ENCODE results near the gene MAP3K3. TPM values are rescaled to one million over a fixed set of nuclear protein-coding genes. Genes with fewer than 3 reads are reported as not detected.
A peak's percentile ranks its signal among the peaks of the same experiment; 100 is the strongest.

Gene MAP3K3
- total and polyA plus RNA-seq, 9 of the 15 experiments (the other 6 are each of a cell fraction or from before 2014, with no cell fraction given) = 0.69 to 16.5 (median 12.1) TPM

DNA sequence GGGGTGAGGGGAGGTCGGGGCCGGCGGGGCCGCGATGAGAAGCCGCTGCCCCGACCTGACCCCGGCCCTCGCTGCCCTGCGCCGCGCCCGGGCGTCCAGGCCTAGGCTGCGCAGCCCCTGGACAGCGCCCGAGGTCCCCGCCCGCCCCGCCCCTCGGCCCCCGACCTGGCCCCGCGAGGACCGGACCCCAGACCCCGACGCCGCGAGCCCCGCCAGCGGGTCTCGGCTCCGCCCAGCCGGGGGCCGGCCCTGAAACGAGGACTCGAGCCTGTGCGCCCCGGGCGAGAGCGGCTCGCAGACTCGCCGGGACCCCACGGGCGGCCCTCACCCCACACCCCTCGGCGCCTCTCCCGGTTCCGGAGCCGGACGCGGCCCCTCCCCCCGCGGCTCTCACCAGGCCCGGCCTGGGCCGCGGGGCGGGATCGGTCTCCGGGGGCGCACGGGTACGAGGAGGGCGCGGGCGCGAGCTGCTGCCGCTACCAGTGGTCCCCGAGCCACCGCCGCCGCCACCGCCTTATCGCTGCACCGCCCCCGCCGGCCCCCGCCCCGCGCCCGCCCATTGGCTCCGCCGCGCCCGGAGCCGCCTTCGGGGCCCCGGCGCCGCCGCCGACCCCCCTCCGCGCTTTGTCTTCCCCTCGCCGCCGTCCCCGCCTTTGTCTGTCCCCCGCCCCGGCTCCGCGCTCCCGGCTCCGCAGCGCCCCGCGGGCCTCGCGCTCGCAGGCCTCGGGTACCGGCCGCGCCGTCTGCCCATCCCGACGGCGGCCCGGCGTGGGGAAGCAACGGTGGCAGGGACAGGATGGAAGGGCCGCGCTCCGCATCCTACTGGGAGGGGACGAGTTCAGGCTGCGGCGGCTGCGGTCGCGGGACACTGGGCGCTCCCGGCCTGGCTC lies 77.7 kb downstream of the MAP3K3 start, which contains the start of gene LIMD2:
Gene LIMD2, minus strand, starts transcription at position 488 of the 890 bp plus-strand sequence. CDS start 827 bp downstream, outside the sequence.
- BruUV-seq (replicated peaks) = no TSS peak
- ChIA-PET POLR2A (no interaction called here), CTCF (ENCODE audit: low intra/inter-chr PET ratio) (no interaction called here)
- in situ Hi-C loops (cut with MboI) (no loop called here), intact Hi-C loops (cut with micrococcal nuclease) (loop anchor here (5.0 to 10.0 kb wide), 3 partner anchors 78 to 273 kb away; partner anchors contain the start of gene MAP3K3)
- Histone ChIP-seq H3K27ac (ENCODE audit: extremely low read depth, low read depth, low read length) (no peak within 1 kb of the TSS), H3K4me3 (peak within 1 kb of the TSS; percentile 51), H3K9me3 (replicated peaks; ENCODE audit: control insufficient read depth, insufficient read depth, low read depth, low read length) (no peaks in the 10 kb centered on the region), H3K36me3 (ENCODE audit: control insufficient read depth, insufficient read depth, low read length) (no peaks in the 10 kb centered on the region; the same call in 2 of the 3 replicates), H3K79me2 (ENCODE audit: control insufficient read depth, insufficient read depth, low read length) (no peaks in the 10 kb centered on the region), H3K27me3 (ENCODE audit: control insufficient read depth in 2 of 2, insufficient read depth in 2 of 2, low read length in 2 of 2) (no peaks in the 10 kb centered on the region), H3K4me1 (replicated peaks in 1 of 2; ENCODE audit: control insufficient read depth in 2 of 2, insufficient read depth in 2 of 2, low read length in 2 of 2) (peaks cover 0 to 47% of the 10 kb centered on the region in 2 experiments; a peak in 2 of 5 replicates), H3K9me1 (ENCODE audit: control insufficient read depth, insufficient read depth, low read length) (no peaks in the 10 kb centered on the region), H4K20me1 (replicated peaks; ENCODE audit: control insufficient read depth, insufficient read depth, low read length) (no peaks in the 10 kb centered on the region), H2AFZ (ENCODE audit: low read depth, low read length) (peak within 1 kb of the TSS; percentile 58; the same call in 1 of the 2 replicates), H3K9ac (ENCODE audit: insufficient read depth in 1 of 2, low read depth in 2 of 2, low read length in 2 of 2) (peak within 1 kb of the TSS; percentile 41 to 89; a peak in 3 of 4 replicates), H3K4me2 (ENCODE audit: insufficient read depth, low read length) (peak within 1 kb of the TSS; percentile 55)
- DNase-seq (ENCODE audit: extremely low read depth in 1 of 4, low spot score in 3 of 4) (peak; percentile 62 to 97 (median 89)), FAIRE-seq (no peak), ATAC-seq (peak; percentile 37)
- 2% methylated on average over 21 of the region's 133 CpGs for WGBS (ENCODE audit: insufficient coverage, low coverage, missing lambda C conversion rate)
- TF ChIP-seq, protein P1, sequence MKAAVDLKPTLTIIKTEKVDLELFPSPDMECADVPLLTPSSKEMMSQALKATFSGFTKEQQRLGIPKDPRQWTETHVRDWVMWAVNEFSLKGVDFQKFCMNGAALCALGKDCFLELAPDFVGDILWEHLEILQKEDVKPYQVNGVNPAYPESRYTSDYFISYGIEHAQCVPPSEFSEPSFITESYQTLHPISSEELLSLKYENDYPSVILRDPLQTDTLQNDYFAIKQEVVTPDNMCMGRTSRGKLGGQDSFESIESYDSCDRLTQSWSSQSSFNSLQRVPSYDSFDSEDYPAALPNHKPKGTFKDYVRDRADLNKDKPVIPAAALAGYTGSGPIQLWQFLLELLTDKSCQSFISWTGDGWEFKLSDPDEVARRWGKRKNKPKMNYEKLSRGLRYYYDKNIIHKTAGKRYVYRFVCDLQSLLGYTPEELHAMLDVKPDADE (conservative IDR thresholded peaks at IDR 0.05; ENCODE audit: control insufficient read depth, low read depth, low read length) = peak; percentile 53; the same call in 1 of the 2 replicates
- TF ChIP-seq, protein P2, sequence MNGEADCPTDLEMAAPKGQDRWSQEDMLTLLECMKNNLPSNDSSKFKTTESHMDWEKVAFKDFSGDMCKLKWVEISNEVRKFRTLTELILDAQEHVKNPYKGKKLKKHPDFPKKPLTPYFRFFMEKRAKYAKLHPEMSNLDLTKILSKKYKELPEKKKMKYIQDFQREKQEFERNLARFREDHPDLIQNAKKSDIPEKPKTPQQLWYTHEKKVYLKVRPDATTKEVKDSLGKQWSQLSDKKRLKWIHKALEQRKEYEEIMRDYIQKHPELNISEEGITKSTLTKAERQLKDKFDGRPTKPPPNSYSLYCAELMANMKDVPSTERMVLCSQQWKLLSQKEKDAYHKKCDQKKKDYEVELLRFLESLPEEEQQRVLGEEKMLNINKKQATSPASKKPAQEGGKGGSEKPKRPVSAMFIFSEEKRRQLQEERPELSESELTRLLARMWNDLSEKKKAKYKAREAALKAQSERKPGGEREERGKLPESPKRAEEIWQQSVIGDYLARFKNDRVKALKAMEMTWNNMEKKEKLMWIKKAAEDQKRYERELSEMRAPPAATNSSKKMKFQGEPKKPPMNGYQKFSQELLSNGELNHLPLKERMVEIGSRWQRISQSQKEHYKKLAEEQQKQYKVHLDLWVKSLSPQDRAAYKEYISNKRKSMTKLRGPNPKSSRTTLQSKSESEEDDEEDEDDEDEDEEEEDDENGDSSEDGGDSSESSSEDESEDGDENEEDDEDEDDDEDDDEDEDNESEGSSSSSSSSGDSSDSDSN (IDR thresholded peaks at IDR 0.05; ENCODE audit: borderline replicate concordance in 1 of 2, low read depth in 2 of 2, low read length in 2 of 2) = peak in 1 of 2 experiments; percentile 71; a peak in 1 of 4 replicates
- TF ChIP-seq RBFOX2 (IDR thresholded peaks at IDR 0.05; ENCODE audit: low read depth, low read length) = peak; percentile 30
- TF ChIP-seq POLR2G (IDR thresholded peaks at IDR 0.05; ENCODE audit: low read depth, low read length) = peak; percentile 65
- peak; percentile 89; the same call in 1 of the 2 replicates for TF ChIP-seq KDM2B (CRISPR knock-in tag; IDR thresholded peaks at IDR 0.05)
- TF ChIP-seq, protein P3, sequence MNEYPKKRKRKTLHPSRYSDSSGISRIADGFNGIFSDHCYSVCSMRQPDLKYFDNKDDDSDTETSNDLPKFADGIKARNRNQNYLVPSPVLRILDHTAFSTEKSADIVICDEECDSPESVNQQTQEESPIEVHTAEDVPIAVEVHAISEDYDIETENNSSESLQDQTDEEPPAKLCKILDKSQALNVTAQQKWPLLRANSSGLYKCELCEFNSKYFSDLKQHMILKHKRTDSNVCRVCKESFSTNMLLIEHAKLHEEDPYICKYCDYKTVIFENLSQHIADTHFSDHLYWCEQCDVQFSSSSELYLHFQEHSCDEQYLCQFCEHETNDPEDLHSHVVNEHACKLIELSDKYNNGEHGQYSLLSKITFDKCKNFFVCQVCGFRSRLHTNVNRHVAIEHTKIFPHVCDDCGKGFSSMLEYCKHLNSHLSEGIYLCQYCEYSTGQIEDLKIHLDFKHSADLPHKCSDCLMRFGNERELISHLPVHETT (CRISPR knock-in tag; conservative IDR thresholded peaks at IDR 0.05 in 1 of 2, IDR thresholded peaks at IDR 0.05 in 1 of 2) = peak in 1 of 2 experiments; percentile 29; a peak in 1 of 4 replicates
